Lower leg skin (tissue), 3 donors: ENCODE results near the gene IL4I1.

Source experiments
- CTCF ChIP-seq, 3 donors: fragments of 450-650 bp; IDR thresholded peaks; one replicate each; pipeline ENCODE4 v1.5.1; 2016; ENCODE audit warnings: antibody characterized with exemption in 3 of 3, mild to moderate bottlenecking in 3 of 3, moderate library complexity in 2 of 3
- POLR2A ChIP-seq, 2 donors: fragments of 450-650 bp; IDR thresholded peaks; one replicate each; pipeline ENCODE4 v1.6.1; 2016 to 2017; ENCODE audit warnings: antibody characterized with exemption in 2 of 2, mild to moderate bottlenecking in 1 of 2, moderate library complexity in 1 of 2

GRCh38 chr19:49878744-49879070 lies 18.0 kb downstream of the IL4I1 start:
- no peak for TF ChIP-seq CTCF (IDR thresholded peaks at IDR 0.05)
- TF ChIP-seq POLR2A (IDR thresholded peaks at IDR 0.05), result no peak
